GM23248 (cell line): Measurements from ENCODE around the gene VSIG2. TPM values are rescaled to one million over a fixed set of nuclear protein-coding genes. Genes with fewer than 3 reads are reported as not detected.

Experiments used
- DNase-seq: peaks from one replicate; pipeline ENCODE4 v3.0.0-alpha.2; 2015
- H2AFZ ChIP-seq: fragments of 200-600 bp; sonication (generic); 2 replicates; pipeline ENCODE4 v1.6.1; 2016; ENCODE audit warnings: antibody characterized with exemption
- H3F3A ChIP-seq: fragments of 200-600 bp; sonication (generic); 2 replicates; pipeline ENCODE4 v1.6.1; 2016; ENCODE audit warnings: mild to moderate bottlenecking, antibody characterized with exemption, mixed run types; ENCODE audit not compliant: insufficient read depth
- H3K27ac ChIP-seq: fragments of 200-600 bp; sonication (generic); 2 replicates; pipeline ENCODE4 v1.5.1; 2016; ENCODE audit warnings: mild to moderate bottlenecking
- H3K27me3 ChIP-seq: fragments of 200-600 bp; sonication (generic); replicated peaks from 2 replicates; pipeline ENCODE4 v1.6.1; 2016; ENCODE audit warnings: mild to moderate bottlenecking; ENCODE audit not compliant: insufficient read depth
- H3K36me3 ChIP-seq: fragments of 200-600 bp; sonication (generic); 2 replicates; pipeline ENCODE4 v1.6.1; 2016; ENCODE audit warnings: low read depth, mild to moderate bottlenecking
- H3K4me1 ChIP-seq: fragments of 200-600 bp; sonication (generic); 2 replicates; pipeline ENCODE4 v1.6.1; 2016; ENCODE audit warnings: mild to moderate bottlenecking; ENCODE audit not compliant: insufficient read depth
- H3K4me2 ChIP-seq: fragments of 200-600 bp; sonication (generic); one replicate; pipeline ENCODE4 v1.6.1; 2016; ENCODE audit warnings: mild to moderate bottlenecking; ENCODE audit not compliant: unreplicated experiment
- H3K4me3 ChIP-seq: fragments of 200-600 bp; sonication (generic); 2 replicates; pipeline ENCODE4 v1.5.1; 2016; ENCODE audit warnings: mild to moderate bottlenecking
- H3K79me2 ChIP-seq: fragments of 200-600 bp; sonication (generic); 2 replicates; pipeline ENCODE4 v1.6.1; 2016; ENCODE audit warnings: mild to moderate bottlenecking; ENCODE audit not compliant: insufficient read depth
- H3K9ac ChIP-seq: fragments of 200-600 bp; sonication (generic); 2 replicates; pipeline ENCODE4 v1.6.1; 2016; ENCODE audit warnings: mild to moderate bottlenecking
- H3K9me2 ChIP-seq: fragments of 200-600 bp; sonication (generic); 2 replicates; pipeline ENCODE4 v1.6.1; 2016; ENCODE audit warnings: mixed run types, mild to moderate bottlenecking, moderate library complexity; ENCODE audit not compliant: insufficient read depth
- H3K9me3 ChIP-seq: fragments of 200-600 bp; sonication (generic); one replicate; pipeline ENCODE4 v1.6.1; 2017; ENCODE audit warnings: low read depth
- H4K20me1 ChIP-seq: fragments of 200-600 bp; sonication (generic); 2 replicates; pipeline ENCODE4 v1.6.0; 2016; ENCODE audit not compliant: insufficient read depth
- EZH2 ChIP-seq: fragments of 200-600 bp; sonication (generic); IDR thresholded peaks from 2 replicates; pipeline ENCODE4 v1.6.1; 2018; ENCODE audit warnings: antibody characterized with exemption, mild to moderate bottlenecking; ENCODE audit not compliant: insufficient read depth, poor library complexity, severe bottlenecking
- EZH2phosphoT487 ChIP-seq: fragments of 200-600 bp; sonication (generic); IDR thresholded peaks from 2 replicates; pipeline ENCODE4 v1.6.1; 2018; ENCODE audit warnings: antibody characterized with exemption, moderate library complexity, mild to moderate bottlenecking, low read depth; ENCODE audit not compliant: insufficient read depth
- WGBS, 2 experiments: methylation state at CpG; one replicate each; pipeline ENCODE4 v1.1.6; 2015 to 2017; ENCODE audit warnings: low lambda C conversion rate in 2 of 2, low coverage in 1 of 2; ENCODE audit errors: missing lambda C conversion rate in 2 of 2; 5-methylcytosine and 5-hydroxymethylcytosine counted together
- in situ Hi-C: fragments of 300-500 bp; cut with MboI; formaldehyde crosslinking; loops from 2 replicates; pipeline ENCODE4 v1.15.0; 2020
- polyA plus RNA-seq: library from polyadenylated mRNA; unstranded; fragments of >200 nt; fragmentation: Nextera tagmentation; extraction: Ambion mirVana; gene quantifications from 2 replicates; pipeline ENCODE4 v1.2.1, GENCODE V29; 2016
- total RNA-seq: library from RNA; depleted of rRNA; stranded (reverse); fragments of >200 nt; shearing (Covaris generic); gene quantifications from 2 replicates; pipeline ENCODE4 v1.2.3, GENCODE V29; 2014

Gene VSIG2
- total and polyA plus RNA-seq, 2 experiments from 2014 or later: not detected

DNA sequence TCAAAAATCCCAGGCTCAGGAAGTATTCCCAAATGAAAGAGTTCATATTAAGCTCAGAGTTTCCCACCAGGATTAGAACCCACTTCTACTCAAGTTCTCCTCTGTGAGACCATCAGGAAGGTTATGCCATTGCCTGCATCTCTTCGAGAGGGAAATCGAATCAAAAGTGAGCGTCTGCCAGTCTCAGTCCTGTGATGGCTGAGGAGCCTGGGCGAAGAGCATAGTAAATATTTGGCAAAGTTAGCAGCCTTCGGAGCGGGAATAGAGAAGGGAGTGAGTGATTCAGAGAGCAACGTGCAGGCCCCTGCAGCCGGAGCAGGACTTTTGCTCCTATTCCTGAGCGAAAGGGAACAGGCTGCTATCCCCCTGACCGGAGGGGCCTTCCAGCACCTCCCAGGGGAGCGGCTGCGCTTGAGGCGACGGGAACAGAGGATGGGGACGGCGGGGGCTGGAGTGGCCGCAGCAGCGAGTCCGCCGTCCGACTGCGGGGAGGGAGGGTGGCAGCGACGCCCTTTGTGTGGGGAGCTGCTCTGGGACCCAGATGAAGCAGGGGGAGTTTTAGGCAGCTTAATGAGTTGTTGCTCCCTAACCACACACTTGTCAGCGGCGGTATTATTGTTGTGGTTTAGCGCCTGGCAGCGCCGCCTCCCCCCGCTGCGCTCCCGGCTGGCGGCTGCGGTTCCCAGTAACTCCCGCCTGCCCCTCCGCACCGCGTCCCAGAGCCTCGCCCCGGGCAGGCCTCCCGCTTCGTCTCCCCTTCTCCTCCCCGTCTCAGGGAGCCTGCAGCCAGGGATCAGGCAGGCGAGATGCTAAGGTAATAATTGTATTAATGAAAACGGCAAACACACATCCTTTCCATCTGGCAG lies 34.0 kb downstream of the VSIG2 start:
- no peaks in the 10 kb centered on the region for H3F3A ChIP-seq
- 1% methylated on average over 36 to 45 of the region's 45 CpGs for WGBS, 2 experiments
- TF ChIP-seq EZH2phosphoT487 (peak; percentile 32; the same call in 1 of the 2 replicates), EZH2 (peak; percentile 40)
- no peak overlapping the region for H3K27ac ChIP-seq
- H4K20me1 ChIP-seq: no peaks in the 10 kb centered on the region
- in situ Hi-C loops: no loop called here
- 0 out of 2 replicates have a peak overlapping the region, but pooled peaks have one; percentile 8 for H2AFZ ChIP-seq
- H3K9me2 ChIP-seq: no peaks in the 10 kb centered on the region
- H3K36me3 ChIP-seq: no peaks in the 10 kb centered on the region
- peak; percentile 50 for DNase-seq
- peak overlapping the region; percentile 59 for H3K4me2 ChIP-seq
- no peak overlapping the region for H3K9ac ChIP-seq
- peaks cover 83% of the 10 kb centered on the region for H3K27me3 ChIP-seq
- peak overlapping the region; percentile 48 for H3K4me3 ChIP-seq
- H3K9me3 ChIP-seq: no peaks in the 10 kb centered on the region
- H3K79me2 ChIP-seq: no peaks in the 10 kb centered on the region
- H3K4me1 ChIP-seq: no peaks in the 10 kb centered on the region

DNA sequence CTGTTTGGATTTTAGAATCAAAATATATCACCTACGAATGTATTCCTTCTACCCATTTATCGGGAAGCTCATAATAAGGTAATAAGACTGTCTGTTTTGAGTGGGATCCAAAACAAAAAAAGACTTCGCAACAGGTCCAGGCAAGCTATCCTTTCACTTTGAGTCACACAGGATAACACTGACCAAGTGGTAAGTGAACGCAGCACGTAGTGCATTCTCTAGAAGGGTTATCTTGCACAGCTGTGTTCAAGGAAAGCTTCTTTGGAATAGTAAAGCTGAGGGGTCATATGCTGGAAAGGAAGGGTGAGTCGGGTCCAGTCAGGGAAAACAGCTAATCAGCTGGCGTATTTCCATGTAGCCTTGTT lies 34.7 kb downstream of the VSIG2 start:
- Histone ChIP-seq H3K4me2 (peak overlapping the region; percentile 59), H3K79me2 (no peaks in the 10 kb centered on the region), H3K9ac (no peak overlapping the region), H3K36me3 (no peaks in the 10 kb centered on the region), H3K9me2 (no peaks in the 10 kb centered on the region), H3K27me3 (peaks cover 78% of the 10 kb centered on the region), H3F3A (no peaks in the 10 kb centered on the region), H3K27ac (no peak overlapping the region), H3K4me1 (no peaks in the 10 kb centered on the region), H3K9me3 (no peaks in the 10 kb centered on the region), H2AFZ (no peak overlapping the region), H3K4me3 (no peak overlapping the region), H4K20me1 (no peaks in the 10 kb centered on the region)
- WGBS, 2 experiments: 57 to 58% methylated on average over 7 of the region's 7 CpGs
- 0 out of 2 replicates have a peak, but pooled peaks have one; percentile 5 for TF ChIP-seq EZH2phosphoT487
- TF ChIP-seq EZH2: no peak
- no peak for DNase-seq
- in situ Hi-C loops: no loop called here

GRCh38 chr11:124716591-124716990 lies 35.5 kb downstream of the VSIG2 start:
- Histone ChIP-seq H2AFZ (no peak overlapping the region), H3K4me2 (no peak overlapping the region), H3K79me2 (no peaks in the 10 kb centered on the region), H3K27me3 (peaks cover 71% of the 10 kb centered on the region), H3F3A (no peaks in the 10 kb centered on the region), H3K4me3 (no peak overlapping the region), H3K9ac (no peak overlapping the region), H3K9me3 (no peaks in the 10 kb centered on the region), H3K4me1 (no peaks in the 10 kb centered on the region), H3K27ac (no peak overlapping the region), H4K20me1 (no peaks in the 10 kb centered on the region), H3K36me3 (no peaks in the 10 kb centered on the region), H3K9me2 (no peaks in the 10 kb centered on the region)
- in situ Hi-C loops: no loop called here
- DNase-seq: peak; percentile 11
- no peak for TF ChIP-seq EZH2phosphoT487
- no peak for TF ChIP-seq EZH2
- 51 to 59% methylated on average over 3 of the region's 3 CpGs for WGBS, 2 experiments

DNA sequence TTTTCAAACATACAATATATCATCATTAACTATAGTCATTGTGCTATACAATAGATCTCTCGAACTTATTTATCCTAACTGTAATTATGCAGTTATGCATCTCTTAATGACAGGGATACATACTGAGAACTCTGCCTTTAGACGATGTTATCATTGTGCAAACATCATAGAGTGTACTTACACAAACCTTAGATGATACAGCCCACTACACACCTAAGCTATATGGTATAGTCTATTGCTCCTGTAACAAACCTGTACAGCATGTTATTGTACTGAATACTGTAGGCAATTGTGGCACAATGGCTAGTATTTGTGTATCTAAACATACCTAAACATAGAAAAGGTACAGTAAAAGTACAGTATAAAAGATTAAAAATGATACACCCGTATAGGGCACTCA lies 39.7 kb downstream of the VSIG2 start:
- Histone ChIP-seq H3K4me2 (no peak overlapping the region), H3K4me1 (no peaks in the 10 kb centered on the region), H3K36me3 (no peaks in the 10 kb centered on the region), H3F3A (no peaks in the 10 kb centered on the region), H3K79me2 (no peaks in the 10 kb centered on the region), H3K9me2 (no peaks in the 10 kb centered on the region), H3K4me3 (no peak overlapping the region), H2AFZ (no peak overlapping the region), H4K20me1 (no peaks in the 10 kb centered on the region), H3K9me3 (no peaks in the 10 kb centered on the region), H3K27me3 (peaks cover 42% of the 10 kb centered on the region), H3K9ac (no peak overlapping the region), H3K27ac (no peak overlapping the region)
- in situ Hi-C loops: no loop called here
- TF ChIP-seq EZH2phosphoT487: no peak
- TF ChIP-seq EZH2: no peak
- WGBS, 2 experiments: 46 to 53% methylated on average over 3 of the region's 3 CpGs
- no peak for DNase-seq
